Prostate gland (tissue), 2 donors: ENCODE measurements around the gene MAML3. TPM values are rescaled to one million over a fixed set of nuclear protein-coding genes. Genes with fewer than 3 reads are reported as not detected.

ENCODE experiments used
- DNase-seq: peaks from one replicate; pipeline ENCODE4 v3.0.0-alpha.2; 2019; ENCODE audit warnings: low spot score
- H3K27ac ChIP-seq, 2 donors: fragments of 200-600 bp; sonication (generic); 2 replicates each; pipeline ENCODE4 v1.5.1; 2017 to 2019
- H3K27me3 ChIP-seq: fragments of 200-600 bp; sonication (generic); replicated peaks from 2 replicates; pipeline ENCODE4 v1.5.1; 2019; ENCODE audit not compliant: insufficient read depth
- H3K36me3 ChIP-seq, 2 donors: fragments of 200-600 bp; sonication (generic); 1 replicate in 1 of 2; 2 replicates in 1 of 2; pipeline versions ENCODE4 v1.5.1 to v1.8.1; 2017 to 2019
- H3K4me1 ChIP-seq: fragments of 200-600 bp; sonication (generic); replicated peaks from 2 replicates; pipeline ENCODE4 v1.5.1; 2019
- H3K4me3 ChIP-seq, 2 donors: fragments of 200-600 bp; sonication (generic); 2 replicates each; pipeline ENCODE4 v1.5.1; 2017 to 2019
- H3K9me3 ChIP-seq: fragments of 200-600 bp; sonication (generic); 2 replicates; pipeline ENCODE4 v1.5.1; 2017
- POLR2A ChIP-seq: fragments of 450-650 bp; IDR thresholded peaks from one replicate; pipeline ENCODE4 v1.6.1; 2016; ENCODE audit warnings: antibody characterized with exemption, mild to moderate bottlenecking
- POLR2AphosphoS5 ChIP-seq: sonication (generic); formaldehyde crosslinking; IDR thresholded peaks from one replicate; pipeline ENCODE4 v1.6.1; 2017; ENCODE audit warnings: antibody characterized with exemption
- WGBS: methylation state at CpG from one replicate; pipeline ENCODE4 v1.1.5; 2018; 5-methylcytosine and 5-hydroxymethylcytosine counted together
- intact Hi-C: fragments of 100-400 bp; cut with DNase I; formaldehyde crosslinking; loops from one replicate; pipeline ENCODE4 v1.14.2; 2022
- total RNA-seq, 2 donors: library from RNA; depleted of rRNA; stranded (reverse); fragments of >200 nt; gene quantifications; one replicate each; pipeline ENCODE4 v1.1.0, GENCODE V29; 2016
- TF ChIP-seq, protein P1 (sequence below), 4 experiments: fragments of 200-600 bp in 2 of 4; fragments of 450-650 bp in 2 of 4; sonication (generic) in 2 of 4; IDR thresholded peaks; 1 replicate in 3 of 4; 2 replicates in 1 of 4; pipeline ENCODE4 v1.5.1; 2016 to 2019; ENCODE audit warnings: antibody characterized with exemption in 4 of 4, mild to moderate bottlenecking in 2 of 4, moderate library complexity in 2 of 4

Gene MAML3
- total RNA-seq, 2 donors from 2014 or later: 15.0 to 30.6 TPM

DNA sequence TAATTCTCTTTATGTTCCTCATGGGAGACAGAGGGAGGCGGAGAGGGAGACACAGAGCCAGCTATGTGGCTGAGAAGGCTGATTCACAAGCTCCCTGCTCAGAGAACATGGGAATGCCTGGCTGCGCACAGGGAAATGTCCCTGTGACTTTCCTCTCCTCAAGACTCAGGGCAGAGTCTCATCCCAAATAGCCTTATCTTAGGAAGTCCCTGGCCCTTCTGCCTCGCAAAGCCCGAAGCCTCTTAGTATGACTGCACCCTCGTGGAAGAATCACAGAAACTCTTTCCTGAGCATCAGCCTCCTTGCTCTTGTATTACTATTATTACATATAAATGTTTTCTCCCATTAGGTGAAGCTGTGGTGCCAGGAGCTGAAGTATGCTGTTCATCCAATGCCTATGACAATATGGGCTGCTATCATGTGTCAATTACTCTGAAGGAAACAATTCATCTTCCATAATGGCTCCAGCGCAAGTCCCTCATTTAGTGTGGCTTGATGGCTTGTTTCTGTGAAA, 257.8 kb downstream of the MAML3 start:
- no peaks in the 10 kb centered on the region for H3K9me3 ChIP-seq
- H3K4me3 ChIP-seq: no peak overlapping the region
- no peaks in the 10 kb centered on the region for H3K27me3 ChIP-seq
- DNase-seq: no peak
- H3K36me3 ChIP-seq: no peaks in the 10 kb centered on the region
- H3K4me1 ChIP-seq: no peaks in the 10 kb centered on the region
- WGBS: 92% methylated on average over 6 of the region's 6 CpGs
- no peak overlapping the region for H3K27ac ChIP-seq
- intact Hi-C loops: loop anchor here (5.0 kb wide), 1 partner anchor 159 kb away; no protein-coding TSS in a partner anchor
- no peak for TF ChIP-seq POLR2AphosphoS5
- TF ChIP-seq, protein P1, sequence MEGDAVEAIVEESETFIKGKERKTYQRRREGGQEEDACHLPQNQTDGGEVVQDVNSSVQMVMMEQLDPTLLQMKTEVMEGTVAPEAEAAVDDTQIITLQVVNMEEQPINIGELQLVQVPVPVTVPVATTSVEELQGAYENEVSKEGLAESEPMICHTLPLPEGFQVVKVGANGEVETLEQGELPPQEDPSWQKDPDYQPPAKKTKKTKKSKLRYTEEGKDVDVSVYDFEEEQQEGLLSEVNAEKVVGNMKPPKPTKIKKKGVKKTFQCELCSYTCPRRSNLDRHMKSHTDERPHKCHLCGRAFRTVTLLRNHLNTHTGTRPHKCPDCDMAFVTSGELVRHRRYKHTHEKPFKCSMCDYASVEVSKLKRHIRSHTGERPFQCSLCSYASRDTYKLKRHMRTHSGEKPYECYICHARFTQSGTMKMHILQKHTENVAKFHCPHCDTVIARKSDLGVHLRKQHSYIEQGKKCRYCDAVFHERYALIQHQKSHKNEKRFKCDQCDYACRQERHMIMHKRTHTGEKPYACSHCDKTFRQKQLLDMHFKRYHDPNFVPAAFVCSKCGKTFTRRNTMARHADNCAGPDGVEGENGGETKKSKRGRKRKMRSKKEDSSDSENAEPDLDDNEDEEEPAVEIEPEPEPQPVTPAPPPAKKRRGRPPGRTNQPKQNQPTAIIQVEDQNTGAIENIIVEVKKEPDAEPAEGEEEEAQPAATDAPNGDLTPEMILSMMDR (IDR thresholded peaks at IDR 0.05): no peak
- no peak for TF ChIP-seq POLR2A

DNA sequence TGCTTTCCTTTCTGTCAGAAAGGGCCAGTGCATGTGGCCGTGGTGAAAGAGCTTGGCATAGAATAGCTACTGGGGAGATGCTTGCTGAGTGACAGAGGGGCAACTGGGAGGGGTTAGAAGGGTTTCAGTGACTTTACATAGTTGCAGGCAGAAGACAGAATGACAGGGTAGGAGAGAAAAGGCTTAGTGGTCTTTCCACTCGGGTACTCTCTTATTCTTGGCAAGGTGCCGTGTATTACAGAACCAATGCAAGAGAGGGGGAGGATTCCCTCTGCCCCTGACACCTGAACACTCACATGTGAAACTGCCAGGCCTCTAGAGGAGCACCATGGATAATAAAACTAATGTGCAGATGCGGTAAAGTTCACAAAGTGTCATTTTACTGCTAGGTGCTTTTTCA, 260.2 kb downstream of the MAML3 start:
- Histone ChIP-seq H3K27ac (no peak overlapping the region), H3K27me3 (no peaks in the 10 kb centered on the region), H3K4me3 (no peak overlapping the region), H3K36me3 (no peaks in the 10 kb centered on the region), H3K4me1 (no peaks in the 10 kb centered on the region), H3K9me3 (no peaks in the 10 kb centered on the region)
- WGBS: 71% methylated on average over 4 of the region's 4 CpGs
- TF ChIP-seq POLR2A: no peak
- TF ChIP-seq POLR2AphosphoS5: no peak
- TF ChIP-seq, protein P1 (IDR thresholded peaks at IDR 0.05): no peak
- DNase-seq: no peak
- intact Hi-C loops: no loop called here

DNA sequence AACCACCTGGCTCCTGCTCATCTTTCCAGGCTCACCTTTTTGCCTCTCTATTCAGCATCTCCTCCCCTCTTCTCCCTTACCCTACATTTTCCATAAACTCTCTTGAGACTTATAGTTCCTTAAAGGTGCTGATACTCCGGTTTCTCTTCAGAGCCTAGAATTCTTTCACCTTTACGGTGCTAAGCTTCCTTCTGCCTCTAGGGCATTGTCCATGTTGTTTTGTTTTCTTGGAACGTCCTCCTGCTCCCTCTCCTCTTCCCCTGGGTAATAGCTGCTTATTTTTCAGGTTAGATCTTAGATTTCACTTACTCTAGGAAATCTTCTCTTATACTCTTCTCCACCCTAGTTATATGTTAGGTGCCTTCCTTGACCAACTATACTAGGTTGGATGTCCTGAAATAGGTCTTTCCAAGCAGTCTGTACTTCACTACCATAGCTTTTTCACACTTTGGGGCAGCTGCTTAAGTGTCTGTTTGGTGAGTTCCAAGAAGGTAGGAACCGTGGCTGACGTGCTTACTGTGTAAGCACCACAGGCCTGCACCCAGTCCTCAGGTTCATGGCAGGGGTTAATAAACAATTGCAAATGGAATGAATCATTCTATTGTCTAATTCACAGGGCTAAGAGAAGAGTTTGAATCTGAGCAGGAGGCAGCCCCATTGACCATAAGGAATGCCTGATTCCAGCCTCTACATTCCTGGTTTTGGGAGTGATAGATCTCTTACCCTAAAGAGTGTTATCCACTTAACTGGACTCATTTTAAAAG, 260.8 kb downstream of the MAML3 start:
- no peak overlapping the region for H3K27ac ChIP-seq
- H3K4me3 ChIP-seq: no peak overlapping the region
- no peaks in the 10 kb centered on the region for H3K4me1 ChIP-seq
- H3K36me3 ChIP-seq: no peaks in the 10 kb centered on the region
- TF ChIP-seq, protein P1 (IDR thresholded peaks at IDR 0.05): no peak
- no peaks in the 10 kb centered on the region for H3K27me3 ChIP-seq
- no peaks in the 10 kb centered on the region for H3K9me3 ChIP-seq
- intact Hi-C loops: no loop called here
- 74% methylated on average over 5 of the region's 5 CpGs for WGBS
- no peak for DNase-seq

DNA sequence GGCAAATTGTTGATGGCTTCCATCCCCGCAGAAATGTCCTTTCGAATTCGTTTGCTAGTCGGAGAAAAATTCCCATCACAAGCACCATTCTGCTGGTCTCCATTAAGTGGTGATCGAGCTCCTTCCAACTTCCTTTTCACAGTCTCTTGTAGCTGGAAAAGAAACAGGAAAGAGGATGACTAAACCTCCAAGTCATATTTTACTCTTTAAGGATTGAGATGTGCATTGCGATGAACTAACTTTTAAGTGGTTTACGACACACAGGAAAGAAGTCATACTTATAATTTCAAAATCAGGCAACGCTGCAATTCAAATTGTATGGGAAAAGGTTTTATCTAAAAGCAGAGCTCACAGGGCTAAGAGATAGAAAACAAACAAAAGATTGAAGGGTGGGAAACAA, 263.2 kb downstream of the MAML3 start:
- WGBS: 93% methylated on average over 8 of the region's 8 CpGs
- Histone ChIP-seq H3K36me3 (no peaks in the 10 kb centered on the region), H3K9me3 (no peaks in the 10 kb centered on the region), H3K4me3 (no peak overlapping the region), H3K4me1 (peaks cover 5% of the 10 kb centered on the region), H3K27ac (no peak overlapping the region), H3K27me3 (no peaks in the 10 kb centered on the region)
- DNase-seq: no peak
- TF ChIP-seq, protein P1 (IDR thresholded peaks at IDR 0.05): no peak
- TF ChIP-seq POLR2A (no peak), POLR2AphosphoS5 (no peak)
- intact Hi-C loops: no loop called here

DNA sequence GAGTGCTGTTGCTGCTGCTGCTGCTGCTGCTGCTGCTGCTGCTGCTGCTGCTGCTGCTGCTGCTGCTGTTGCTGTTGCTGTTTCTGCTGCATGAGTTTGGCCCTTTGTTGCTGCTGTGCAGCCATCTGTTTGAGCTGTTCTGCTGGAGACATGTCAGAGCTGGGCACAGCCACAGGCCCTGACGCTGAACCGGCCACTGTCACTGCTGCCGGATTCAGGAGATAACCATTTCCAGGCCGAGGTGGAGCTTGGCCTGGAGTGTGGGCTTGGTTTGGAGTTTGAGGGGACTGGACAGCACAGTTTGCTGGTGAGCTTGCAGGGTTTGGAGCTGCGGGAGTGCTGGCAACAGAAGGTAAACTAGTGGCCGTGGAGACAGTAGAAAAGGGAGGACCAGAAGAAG, 264.1 kb downstream of the MAML3 start:
- Histone ChIP-seq H3K27ac (no peak overlapping the region), H3K9me3 (no peaks in the 10 kb centered on the region), H3K27me3 (no peaks in the 10 kb centered on the region), H3K36me3 (no peaks in the 10 kb centered on the region), H3K4me3 (no peak overlapping the region), H3K4me1 (peaks cover 5% of the 10 kb centered on the region)
- WGBS: 89% methylated on average over 6 of the region's 6 CpGs
- DNase-seq: no peak
- TF ChIP-seq, protein P1 (IDR thresholded peaks at IDR 0.05): no peak
- TF ChIP-seq POLR2A: no peak
- TF ChIP-seq POLR2AphosphoS5: no peak
- intact Hi-C loops: no loop called here
